HG03066 (cell line): ENCODE data around the gene WNT7B.

Experiments used
- ATAC-seq: cut with Tn5 transposase; IDR thresholded peaks from one replicate; pipeline ENCODE4 v1.9.1; 2021; ENCODE audit warnings: low read depth; ENCODE audit not compliant: unreplicated experiment

The WNT7B gene

DNA sequence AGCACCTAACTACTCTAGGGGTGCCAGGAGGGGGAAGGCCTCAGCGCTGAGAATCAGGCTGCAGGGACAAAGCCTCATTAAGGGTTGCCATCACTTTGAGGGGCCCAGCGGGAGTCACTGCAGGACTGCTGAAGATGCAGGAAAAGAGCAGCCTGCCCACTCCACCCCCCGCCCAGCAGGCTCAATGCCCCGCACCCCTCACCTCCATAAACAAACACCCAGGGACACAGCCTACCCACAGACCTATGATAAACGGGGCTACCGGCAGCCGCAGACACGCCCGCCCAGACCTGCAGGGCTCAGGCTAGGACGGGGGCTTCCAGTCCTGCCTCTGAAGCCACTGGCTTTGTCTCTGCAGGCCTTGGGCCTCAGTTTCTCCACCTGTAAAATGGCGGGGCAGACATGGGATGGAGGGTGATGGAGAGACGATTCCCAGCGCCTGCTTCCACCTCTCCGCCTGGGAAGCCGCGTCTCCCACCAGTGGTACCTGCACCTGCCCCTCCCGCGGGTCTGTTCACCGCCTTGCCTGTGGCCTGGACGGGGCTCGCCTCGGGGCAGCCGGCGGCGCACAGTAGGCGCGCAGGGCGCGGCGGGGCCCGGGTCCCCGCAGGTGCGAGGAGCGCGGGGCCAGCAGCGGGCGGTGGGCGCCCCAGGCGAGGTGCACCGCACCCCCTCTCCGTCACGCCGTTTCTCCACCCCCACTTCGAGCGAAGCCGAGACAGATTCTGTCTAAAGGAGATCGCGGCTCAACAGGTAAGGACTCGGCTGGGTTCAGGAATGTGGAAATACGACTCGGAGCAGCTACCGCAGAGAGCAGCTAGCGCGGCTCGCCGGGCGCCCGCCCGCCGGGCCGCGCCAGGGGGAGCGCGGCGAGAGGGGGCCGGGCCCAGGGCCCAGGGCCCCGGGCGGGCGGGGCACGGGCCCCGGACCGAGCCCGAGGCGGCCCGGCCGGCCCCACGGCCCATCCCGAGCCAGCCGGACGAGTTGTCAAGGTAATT lies 1.5 kb downstream of the WNT7B start:
- ATAC-seq = no peak

GRCh38 chr22:45974498-45974897 lies 2.5 kb downstream of the WNT7B start:
- ATAC-seq = no peak

DNA sequence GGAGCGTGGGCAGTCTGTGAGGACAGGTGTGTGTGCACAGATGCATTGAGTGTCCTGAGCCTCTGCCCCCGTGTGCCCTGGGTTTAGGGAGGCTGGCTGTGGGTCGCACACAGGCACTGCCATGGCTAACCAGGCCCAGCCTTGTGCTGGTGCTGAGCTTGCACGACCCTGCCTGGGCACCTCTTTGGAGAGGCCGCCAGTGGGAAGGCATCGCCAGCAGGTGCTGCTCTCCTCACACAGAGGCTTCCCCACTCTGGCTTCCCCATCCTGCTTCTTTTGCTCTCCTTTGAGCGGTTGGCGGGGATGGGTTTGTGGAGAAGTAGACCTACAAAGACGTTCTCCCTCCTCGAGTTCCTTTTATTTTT lies 4.1 kb downstream of the WNT7B start:
- no peak for ATAC-seq

DNA sequence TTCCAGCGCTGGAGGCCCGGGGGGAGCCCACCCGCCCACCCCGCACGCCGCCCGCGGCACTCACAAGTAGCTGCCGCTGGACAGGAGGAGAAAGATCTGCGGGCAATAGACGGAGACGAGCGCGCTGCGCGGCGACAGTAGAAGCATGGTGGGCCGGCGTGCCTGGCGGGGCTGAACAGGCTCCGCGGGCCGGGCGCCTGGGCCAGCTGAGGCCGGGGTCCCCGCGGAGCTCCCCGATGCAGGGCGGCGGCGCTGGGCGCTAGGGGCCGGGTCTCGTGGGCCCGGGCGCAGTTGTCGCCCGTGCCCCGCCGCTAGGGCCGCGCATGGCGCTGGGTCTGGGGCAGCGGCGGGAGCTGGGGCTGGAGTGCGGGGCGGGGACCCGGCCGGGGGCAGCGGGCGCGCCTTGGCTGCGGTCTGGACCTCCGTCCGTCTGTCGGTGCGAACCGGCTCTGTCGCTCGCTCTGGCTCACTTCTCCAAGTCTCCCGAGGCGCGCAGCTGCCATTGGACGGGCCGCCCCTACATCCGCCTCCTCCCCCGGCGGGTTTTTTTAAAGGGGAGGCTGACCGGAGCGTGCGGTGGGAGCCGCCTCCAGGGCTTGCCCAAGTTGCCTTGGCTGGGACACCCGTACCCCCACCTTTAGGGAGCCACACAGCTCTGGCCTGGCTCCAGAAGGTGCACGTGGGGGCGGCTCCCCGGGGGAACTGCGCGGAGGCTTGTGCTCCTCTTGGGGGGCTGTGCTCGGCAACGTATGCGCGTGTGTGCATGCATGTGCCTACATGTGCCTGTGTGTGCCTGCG lies 4.7 kb downstream of the WNT7B start:
- ATAC-seq = no peak

- ATAC-seq = no peak
Measured at GRCh38 chr22:45971408-45972028, 5.4 kb downstream of the WNT7B start.

DNA sequence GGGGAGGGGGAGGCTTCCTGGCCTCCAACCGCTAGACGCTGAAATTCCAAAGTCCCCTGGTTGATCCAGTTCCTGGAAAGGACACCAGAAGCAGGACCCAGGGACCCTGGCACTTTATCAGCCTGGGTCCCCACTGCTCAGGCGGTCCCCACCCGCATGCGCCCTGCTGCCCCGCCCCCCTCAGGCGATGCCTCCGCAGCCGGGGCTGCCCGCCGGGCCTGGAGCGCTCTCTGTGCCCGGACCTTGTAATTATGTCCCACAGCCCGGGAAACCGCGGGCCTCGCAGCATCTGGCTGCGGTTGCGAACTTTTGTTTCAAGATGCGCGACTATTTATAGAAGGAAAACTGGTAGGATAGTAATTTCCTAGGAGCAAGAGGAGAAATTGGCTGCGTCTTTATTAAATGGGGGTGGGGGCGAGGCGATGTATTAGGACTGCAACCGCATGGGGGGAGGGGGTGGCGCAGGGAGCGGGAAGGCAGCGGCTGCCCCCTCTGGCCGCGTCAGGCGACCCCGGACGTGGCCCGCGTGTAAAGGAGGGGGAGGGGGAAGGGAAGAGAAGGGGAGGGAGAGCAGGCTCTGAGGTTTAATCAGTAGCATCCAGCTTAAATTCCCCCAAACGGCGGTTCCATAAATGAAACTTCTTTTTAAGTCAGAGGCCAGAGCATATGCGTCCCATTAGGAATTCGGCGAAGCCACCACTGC lies 6.1 kb downstream of the WNT7B start:
- ATAC-seq = no peak

DNA sequence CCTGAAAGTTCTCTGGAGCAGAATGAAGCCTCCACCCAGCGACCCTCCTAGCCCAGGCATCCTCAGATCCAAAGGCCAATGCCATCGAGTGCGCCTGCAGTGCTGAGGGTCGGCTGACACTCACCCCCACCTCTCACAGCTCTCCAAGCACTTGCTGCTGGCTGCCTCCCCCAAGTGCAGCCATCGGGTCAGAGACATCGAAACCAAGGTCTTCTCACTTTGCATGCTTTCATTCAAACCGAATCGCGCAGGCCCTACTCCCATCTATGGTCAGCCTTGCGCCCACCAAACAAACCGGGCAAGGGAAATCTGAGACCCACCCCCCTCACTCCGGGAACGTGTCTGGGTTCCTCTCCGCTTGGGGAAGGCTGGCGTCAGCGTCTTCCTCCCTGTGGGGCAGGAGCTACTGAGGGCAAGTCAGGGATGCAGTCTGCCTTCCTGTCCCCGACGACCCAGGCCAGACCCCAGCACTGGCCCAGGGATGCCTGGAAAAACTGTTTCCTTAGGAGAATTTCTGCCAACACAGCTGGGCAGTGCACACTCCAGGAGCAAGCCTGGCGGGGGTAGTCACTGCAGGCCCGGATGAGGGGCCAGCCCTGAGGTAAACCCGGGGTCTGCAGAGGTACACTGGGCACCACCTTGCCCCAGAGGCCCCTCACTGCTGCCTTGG lies 7.0 kb downstream of the WNT7B start:
- no peak for ATAC-seq

GRCh38 chr22:45969414-45969799 lies 7.6 kb downstream of the WNT7B start:
- ATAC-seq = no peak

GRCh38 chr22:45968751-45969413 lies 8.1 kb downstream of the WNT7B start:
- no peak for ATAC-seq

- no peak for ATAC-seq
Measured at GRCh38 chr22:45968003-45968650, 8.8 kb downstream of the WNT7B start.

DNA sequence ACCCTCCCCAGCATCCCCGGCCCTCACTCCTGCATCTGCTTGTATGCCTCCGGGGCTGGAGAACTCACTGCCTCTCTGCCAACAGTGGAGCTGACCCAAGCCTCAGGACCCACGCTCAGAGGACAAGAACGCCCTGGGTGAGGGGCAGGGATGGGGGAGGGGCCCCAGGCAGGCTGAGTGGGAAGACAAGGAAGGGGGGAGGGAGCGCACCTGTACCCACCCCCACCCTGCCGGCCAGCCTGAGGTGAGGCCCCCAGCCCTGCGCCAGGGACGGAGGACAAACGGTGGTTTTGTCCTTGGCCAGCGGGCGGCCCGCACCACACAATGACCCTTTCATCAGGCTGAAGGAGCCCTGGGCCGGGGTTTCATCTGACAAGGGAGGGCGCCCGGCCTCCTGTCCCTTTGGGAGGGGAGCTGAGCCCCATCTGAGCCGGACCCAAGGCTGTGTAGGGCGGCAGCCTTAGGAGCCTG lies 10.0 kb downstream of the WNT7B start:
- ATAC-seq = no peak

GRCh38 chr22:45966320-45966894 lies 10.6 kb downstream of the WNT7B start:
- ATAC-seq = no peak

- no peak for ATAC-seq
Measured at GRCh38 chr22:45965563-45965962, 11.4 kb downstream of the WNT7B start.

GRCh38 chr22:45964926-45965527 lies 11.9 kb downstream of the WNT7B start:
- no peak for ATAC-seq

- ATAC-seq = no peak
Measured at GRCh38 chr22:45964372-45964771, 12.6 kb downstream of the WNT7B start.

DNA sequence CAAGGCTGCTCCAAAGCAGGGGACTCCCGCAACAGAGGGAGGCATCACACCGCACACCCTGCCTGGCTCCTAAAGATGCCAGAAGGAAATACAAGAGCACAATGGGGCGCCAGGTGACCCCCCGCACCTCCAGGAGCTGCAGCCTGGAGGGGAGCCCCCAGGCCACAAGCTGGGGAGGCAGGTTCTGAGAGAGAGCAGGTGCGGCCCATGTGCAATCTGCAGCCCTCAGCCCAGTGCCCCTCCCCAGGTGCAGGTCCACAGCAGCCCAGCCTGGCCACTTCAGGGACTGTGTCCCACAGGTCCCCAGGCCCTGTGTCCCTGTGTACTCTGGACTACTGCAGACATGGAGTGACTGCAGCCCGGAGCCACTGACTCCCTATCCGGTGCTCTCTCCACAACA lies 13.1 kb downstream of the WNT7B start:
- no peak for ATAC-seq

DNA sequence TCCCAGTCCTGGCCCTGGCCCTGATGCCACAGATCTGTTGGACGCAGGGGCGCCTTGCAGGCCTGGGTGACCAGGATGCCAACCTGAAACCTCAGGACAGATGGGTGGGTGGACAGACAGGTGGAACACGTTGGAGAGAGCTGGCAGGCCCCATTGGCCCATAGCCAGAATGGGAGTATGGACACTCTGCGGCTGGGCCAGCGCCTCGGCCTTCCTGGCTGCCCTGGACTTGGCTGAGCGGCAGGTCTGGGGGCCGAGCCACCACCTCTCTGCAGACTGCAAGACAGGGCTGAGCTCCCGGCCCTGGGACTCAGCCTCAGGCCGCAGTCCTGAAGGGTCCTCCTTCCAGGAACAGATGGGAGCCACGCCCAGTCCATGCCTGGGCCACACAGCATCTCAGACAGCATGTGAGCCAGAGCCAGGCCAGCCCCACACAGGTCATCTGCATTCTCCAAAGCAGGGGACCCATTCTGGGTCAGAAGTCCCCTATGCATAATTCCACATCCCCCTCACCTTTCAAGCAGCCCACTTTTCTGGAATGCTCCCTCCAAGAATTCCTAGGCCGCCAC lies 14.1 kb downstream of the WNT7B start:
- ATAC-seq = no peak

DNA sequence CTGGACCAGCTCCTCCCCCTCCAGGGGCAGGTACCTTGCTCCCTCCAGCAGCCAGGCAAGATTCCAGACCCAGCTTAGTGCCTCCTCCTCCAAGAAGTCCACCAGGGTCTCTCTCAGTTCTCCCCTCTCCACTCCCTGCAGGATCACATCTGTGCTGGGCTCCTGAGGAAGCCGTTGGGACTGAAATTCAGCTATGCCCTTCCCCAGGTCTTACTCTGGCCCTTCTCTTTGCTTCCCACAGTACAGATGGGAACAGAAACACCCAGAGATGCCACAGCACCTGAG lies 14.6 kb downstream of the WNT7B start:
- ATAC-seq = no peak
